Astrocyte of the cerebellum (primary cell): ENCODE results near the gene RNPEP.

Experiments
- DNase-seq: peaks from one replicate; pipeline ENCODE4 v3.0.0-alpha.2; 2011; ENCODE audit warnings: low read depth
- H3K4me3 ChIP-seq: 2 replicates; pipeline ENCODE4 v1.5.1; 2011; ENCODE audit warnings: mild to moderate bottlenecking, low read depth, low read length, moderate library complexity
- in situ Hi-C: cut with HindIII; loops from 2 replicates; pipeline ENCODE4 v1.10.0; 2017; ENCODE audit warnings: low sequenced_read_pairs
- TF ChIP-seq, protein P1 (sequence below): IDR thresholded peaks from 2 replicates; pipeline ENCODE4 v1.5.1; 2012; ENCODE audit warnings: low read length, low read depth, moderate library complexity, mild to moderate bottlenecking; ENCODE audit errors: missing control alignments

Gene RNPEP

DNA sequence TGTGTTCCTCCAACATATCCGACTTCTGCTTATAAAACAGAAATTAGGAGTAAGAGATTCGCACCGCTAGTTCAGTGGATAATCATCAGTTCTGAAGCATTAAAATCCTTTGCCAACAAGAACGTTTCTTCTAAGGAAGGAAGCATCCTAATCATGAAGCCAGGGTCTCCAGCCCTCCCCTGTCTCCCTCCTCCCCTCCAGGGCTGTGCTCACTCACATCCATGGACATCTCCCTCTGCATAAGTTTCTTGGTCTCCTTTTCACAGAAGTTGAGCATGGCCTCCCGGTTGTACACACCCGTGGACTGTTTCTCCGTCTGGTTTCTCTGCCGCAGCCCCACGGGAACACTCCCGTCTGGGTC is 36.6 kb upstream of the RNPEP start:
- no peak for DNase-seq
- in situ Hi-C loops: no loop called here
- TF ChIP-seq, protein P1, sequence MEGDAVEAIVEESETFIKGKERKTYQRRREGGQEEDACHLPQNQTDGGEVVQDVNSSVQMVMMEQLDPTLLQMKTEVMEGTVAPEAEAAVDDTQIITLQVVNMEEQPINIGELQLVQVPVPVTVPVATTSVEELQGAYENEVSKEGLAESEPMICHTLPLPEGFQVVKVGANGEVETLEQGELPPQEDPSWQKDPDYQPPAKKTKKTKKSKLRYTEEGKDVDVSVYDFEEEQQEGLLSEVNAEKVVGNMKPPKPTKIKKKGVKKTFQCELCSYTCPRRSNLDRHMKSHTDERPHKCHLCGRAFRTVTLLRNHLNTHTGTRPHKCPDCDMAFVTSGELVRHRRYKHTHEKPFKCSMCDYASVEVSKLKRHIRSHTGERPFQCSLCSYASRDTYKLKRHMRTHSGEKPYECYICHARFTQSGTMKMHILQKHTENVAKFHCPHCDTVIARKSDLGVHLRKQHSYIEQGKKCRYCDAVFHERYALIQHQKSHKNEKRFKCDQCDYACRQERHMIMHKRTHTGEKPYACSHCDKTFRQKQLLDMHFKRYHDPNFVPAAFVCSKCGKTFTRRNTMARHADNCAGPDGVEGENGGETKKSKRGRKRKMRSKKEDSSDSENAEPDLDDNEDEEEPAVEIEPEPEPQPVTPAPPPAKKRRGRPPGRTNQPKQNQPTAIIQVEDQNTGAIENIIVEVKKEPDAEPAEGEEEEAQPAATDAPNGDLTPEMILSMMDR: no peak
- peak overlapping the region; percentile 32 for H3K4me3 ChIP-seq

DNA sequence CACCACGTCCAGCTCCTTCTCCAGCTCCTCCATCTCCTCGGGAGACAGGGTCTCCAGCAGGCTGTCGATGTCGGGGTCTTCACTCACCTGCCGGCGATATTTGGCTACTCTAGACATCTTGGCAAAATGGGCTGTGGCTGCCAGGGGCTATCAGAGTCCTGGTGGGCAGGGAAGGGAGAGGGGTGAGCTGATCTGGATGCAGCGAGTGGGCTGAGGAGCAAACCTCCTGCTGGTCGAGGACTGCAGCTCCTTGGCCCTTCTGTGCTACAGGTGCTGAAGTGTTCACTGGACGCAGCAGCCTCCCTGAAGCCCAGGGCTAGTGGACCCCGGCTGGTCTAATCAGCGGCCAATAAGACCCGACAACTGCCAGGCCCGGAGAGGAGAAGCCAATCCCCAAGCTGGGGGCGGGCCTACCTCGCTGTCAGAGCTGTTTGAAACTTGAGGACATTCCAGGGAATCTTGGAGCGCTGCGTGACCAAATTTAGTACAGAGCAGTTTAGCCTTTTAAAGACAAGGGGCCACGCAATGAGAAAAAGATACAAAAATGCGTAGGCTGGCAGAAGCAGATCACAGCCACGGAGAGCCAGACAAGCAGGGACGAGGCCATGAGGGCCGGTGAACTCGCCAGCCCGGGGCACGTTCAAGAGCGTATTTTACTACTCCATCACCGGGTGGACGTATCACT is 36.1 kb upstream of the RNPEP start, which contains the start of gene LMOD1:
Gene LMOD1, minus strand, starts transcription at position 325 of the 685 bp plus-strand sequence. Its CDS starts 208 bp downstream, at position 117.
- in situ Hi-C loops: no loop called here

DNA sequence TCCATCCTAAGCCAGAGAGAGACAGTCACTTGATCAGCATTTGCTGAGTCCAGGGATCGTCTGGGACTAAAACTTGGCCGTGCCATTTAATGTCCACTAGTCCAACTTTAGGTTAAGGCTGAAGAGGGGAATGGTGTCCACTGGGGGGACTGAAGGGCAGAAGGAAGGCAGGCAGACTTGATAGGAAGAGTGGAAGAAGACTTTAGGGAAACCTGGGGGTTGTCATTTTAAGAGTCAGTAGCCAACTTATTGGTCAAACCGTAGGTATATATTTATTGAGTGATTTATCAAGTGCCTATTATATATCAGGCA is 34.8 kb upstream of the RNPEP start:
- DNase-seq: no peak
- in situ Hi-C loops: no loop called here
- no peak overlapping the region for H3K4me3 ChIP-seq
- TF ChIP-seq, protein P1: no peak

More for the DNA sequence above, 36.1 kb upstream of the RNPEP start, which contains the start of gene LMOD1:
- DNase-seq: peak; percentile 70
- peak within 1 kb of the TSS; percentile 32 for H3K4me3 ChIP-seq
- TF ChIP-seq, protein P1: no peak

DNA sequence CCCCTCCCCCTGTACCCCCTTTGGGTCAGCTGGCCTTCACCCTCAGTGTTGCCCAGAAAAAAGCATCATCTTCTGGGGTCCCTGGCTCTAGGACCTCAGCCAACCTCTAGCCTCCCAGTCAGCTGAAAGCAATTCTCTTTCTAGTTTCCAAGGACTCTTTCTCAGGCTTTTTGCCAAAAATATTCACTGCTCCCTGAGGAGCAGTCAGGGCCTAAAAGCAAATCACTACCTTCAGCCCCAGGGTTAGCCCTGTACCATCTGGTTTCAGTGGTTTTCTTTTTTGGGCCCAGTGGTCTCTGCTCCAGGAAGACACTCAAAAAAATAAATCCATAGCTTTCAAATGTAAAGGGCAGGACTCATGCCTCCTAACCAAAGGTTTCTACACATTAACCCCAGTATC is 33.0 kb upstream of the RNPEP start:
- H3K4me3 ChIP-seq: no peak overlapping the region
- DNase-seq: no peak
- TF ChIP-seq, protein P1: no peak
- in situ Hi-C loops: no loop called here

DNA sequence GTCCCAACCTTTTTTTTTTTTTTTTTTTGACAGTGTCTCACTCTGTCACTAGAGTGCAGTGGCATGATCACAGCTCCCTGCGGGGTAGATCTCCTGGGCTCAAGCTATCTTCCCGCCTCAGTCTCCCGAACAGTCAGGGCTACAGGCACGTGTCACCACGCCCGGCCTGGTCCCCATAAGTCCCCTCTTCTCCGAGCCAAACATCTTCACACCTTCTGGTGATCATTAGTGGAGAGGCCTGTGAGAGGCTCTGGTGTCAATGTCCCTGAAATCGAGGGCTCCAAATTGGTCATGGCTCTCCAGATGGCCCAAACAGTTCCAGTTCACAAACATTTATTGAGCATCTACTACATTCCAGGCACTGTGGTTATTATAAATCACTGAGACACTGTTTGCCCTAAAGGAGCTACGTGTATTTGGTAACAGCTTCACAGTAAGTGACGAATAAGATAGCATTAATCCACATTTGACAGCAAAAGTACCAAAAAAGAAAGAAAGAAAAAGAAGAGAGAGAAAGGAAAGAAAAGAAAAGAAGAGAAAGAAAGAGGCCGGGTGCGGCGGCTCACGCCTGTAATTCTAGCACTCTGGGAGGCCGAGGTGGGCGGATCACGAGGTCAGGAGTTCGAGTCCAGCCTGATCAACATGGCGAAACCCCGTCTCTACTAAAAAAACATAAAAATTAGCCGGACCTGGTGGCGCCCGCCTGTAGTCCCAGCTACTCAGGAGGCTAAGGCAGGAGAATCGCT is 28.0 kb upstream of the RNPEP start:
- TF ChIP-seq, protein P1: no peak
- DNase-seq: no peak
- in situ Hi-C loops: no loop called here
- peak overlapping the region; percentile 100 for H3K4me3 ChIP-seq

DNA sequence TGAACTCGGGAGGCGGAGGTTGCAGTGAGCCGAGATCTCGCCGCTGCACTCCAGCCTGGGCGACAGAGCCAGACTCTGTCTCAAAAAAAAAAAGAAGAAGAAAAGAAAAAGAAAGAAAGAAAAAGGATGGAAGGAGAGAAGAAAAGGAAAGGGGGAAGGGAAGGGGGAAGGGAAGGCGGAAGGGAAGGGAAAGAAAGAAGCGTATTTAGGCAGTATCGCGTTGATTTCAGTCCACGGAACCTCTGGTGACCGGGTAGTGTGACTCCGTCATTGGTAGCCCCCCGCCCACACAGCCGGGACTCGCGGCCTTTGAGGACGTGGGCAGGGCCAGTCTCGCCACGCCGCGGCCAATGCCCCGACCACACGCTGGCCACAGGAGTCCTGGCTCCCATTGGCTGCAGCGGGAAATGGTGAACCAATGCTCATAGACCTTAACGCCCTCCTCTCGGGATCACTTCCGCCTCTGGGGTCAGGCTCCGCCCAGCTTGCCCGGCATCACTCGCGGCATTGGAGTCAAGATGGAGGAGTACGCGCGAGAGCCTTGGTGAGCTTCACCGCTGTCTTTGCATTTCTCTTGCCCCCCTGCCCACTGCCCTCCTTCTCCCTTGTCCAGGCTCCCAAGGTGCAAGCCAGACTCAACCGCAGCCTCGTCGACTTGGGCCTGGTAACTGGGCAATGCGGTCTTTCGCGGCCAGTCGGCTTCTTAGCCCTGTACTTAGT is 27.3 kb upstream of the RNPEP start, which contains the start of gene TIMM17A:
Gene TIMM17A, plus strand, starts transcription at position 495 of the 720 bp plus-strand sequence. Its CDS starts 24 bp downstream, at position 519.
- in situ Hi-C loops: no loop called here
- TF ChIP-seq, protein P1: no peak
- H3K4me3 ChIP-seq: peak within 1 kb of the TSS; percentile 100
- DNase-seq: peak; percentile 98
